ENCODE measurements around the gene HDLBP.

DNA sequence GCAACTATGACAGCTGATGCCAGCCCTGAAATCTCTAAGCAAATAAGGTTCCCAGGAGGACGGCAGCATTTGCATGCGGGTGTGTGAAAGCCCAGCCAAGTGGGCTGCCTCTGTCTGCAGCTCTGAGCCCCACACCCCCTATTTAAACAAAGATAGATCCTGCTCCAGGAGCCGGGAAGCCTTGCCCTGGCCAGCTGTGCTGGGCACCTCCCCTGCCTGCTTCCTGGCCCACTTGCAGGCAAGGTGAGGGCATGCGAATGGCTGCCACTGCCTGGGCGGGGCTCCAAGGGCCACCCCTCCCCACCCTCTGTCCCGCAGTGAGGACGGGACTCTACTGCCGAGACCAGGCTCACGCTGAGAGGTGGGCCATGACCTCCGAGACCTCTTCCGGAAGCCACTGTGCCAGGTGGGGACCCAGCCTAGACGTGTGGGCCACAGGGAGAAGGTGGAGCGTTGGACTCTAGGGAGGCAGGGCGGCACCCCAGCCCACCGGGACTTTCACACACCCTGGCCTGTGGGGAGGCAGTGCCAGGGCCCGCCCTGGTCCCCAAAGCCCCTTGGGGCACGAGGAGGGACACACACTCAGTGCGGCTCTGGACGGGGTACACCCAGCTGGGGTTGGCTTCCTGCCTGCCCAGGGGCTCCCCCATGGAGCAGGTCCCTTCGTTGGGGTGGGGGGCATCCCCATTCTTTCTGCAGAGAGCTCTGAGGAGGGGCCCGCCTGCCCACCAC lies 126.9 kb downstream of the HDLBP start, which contains the start of gene ANO7:
- TF ChIP-seq SUZ12 (IDR thresholded peaks at IDR 0.05; ENCODE audit: extremely low read depth, insufficient read depth, insufficient read length) (no peak), ZNF274 (IDR thresholded peaks at IDR 0.05; ENCODE audit: low read depth, low read length) (no peak), YY1 (IDR thresholded peaks at IDR 0.05; ENCODE audit: insufficient read depth, insufficient read length) (no peak)
